Dedifferentiated amniotic fluid mesenchymal stem cell (primary cell): ENCODE data around the gene VANGL1.

Experiments used
- DNase-seq: peaks from one replicate; pipeline ENCODE4 v3.0.0-alpha.2; 2016; ENCODE audit errors: extremely low spot score

VANGL1 gene

DNA sequence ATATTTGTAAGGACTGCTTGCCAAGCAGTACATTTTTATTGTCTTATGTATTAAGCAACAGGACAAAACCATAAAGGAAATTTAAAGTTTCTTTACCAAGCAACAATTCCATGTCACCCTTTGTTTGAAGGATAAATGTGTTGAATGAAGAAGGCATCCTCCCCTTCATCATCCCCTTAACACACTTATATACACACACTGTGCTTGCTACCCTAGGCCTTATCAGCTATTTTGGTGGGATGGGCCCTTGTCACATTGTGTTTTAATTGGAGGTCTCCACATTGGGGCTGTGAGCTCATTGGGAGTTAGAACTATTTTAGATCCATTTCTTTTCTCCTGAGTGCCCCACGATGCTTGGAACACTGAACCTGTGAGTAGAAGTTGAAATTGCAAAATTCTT lies 1.9 kb downstream of the VANGL1 start:
- no peak for DNase-seq

DNA sequence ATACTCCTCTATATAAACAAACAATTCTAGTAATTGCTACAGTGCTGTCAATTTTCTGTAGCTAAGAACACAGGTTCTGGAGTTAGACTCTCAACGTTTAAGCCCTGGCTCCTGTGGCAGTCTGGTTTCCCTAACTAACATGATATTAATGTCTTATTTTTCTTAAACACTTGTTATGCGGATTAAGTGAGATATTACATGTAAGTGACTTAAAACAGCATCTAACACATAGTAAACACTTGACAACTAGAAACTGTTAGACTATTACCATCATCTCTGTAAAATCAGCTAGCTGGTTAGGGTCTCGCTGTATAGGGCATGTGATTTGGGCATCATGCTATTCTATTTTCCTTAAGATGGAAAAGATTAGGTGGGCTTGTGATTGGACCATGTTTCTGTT lies 2.3 kb downstream of the VANGL1 start:
- DNase-seq, result no peak

DNA sequence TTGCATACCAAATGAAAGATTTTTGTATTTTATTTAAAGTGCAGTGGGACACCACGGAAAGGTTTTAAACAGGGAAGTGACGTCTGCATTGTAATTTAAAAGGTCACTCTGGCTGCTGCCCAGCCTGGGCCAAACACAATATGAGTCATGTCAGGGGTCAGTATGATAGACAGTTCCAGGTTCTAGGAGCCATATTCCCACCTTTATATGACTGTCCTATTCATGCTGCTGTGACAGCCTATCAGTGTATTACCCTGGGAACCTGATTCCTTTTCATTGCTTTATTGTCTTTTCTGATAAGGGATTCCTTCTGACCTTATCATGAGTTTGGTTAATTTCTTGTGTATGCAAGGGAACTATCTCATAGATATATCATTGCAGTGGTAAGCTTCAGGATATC lies 5.3 kb downstream of the VANGL1 start:
- DNase-seq, result no peak

DNA sequence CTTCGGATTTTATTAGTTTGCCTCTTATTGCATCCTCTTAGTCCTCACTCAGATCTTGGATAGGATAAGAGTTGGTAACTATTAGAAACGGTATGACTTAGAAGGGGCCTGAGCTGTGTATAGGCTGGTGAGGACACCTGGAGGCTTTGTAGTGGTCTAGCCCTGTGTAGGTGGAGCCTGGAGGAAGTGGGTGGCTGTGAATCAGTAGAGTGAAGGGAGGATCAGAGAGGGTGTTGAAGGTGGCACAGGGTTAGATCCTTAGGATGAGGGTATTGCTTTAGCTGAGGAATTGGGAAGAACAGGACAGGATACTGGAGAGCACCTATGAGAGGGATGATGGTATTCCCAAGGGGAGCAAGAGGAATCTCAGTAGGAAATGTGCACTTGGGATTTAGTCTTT lies 5.7 kb downstream of the VANGL1 start:
- no peak for DNase-seq

DNA sequence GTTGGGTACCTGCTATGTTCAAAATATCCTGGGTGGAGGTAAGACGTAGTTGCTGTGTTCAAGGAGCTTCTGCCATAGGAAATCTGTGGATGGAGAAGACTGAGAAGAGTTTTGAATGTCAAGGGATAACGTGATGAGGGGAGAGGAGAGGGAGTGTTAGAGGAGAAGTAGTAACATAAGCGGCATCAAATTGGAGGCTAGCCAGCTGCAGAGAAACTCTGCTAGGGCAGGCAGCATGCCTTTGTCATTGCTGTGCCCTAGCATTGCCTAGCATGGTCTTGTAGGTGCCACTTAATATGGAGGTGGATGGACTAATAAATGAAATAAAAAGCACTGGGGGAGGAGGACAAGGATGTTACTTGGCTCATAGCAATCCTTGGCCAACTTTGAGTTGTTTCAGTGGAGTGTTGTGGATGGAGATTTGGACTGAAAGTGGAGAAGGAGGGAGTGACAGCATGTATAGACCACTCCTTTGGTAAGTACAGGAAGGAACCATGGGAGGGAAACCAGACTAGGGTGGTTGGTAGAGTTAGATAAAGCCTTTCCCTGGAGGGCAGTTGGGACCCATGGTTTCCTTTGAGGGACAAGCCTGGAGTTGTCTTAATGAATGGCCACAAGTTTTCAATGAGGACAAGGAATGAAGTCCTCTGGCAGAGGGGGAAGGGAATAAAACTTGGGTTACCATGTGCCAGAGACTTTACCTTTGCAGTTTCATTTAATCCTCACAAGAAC lies 6.3 kb downstream of the VANGL1 start:
- DNase-seq, result no peak

DNA sequence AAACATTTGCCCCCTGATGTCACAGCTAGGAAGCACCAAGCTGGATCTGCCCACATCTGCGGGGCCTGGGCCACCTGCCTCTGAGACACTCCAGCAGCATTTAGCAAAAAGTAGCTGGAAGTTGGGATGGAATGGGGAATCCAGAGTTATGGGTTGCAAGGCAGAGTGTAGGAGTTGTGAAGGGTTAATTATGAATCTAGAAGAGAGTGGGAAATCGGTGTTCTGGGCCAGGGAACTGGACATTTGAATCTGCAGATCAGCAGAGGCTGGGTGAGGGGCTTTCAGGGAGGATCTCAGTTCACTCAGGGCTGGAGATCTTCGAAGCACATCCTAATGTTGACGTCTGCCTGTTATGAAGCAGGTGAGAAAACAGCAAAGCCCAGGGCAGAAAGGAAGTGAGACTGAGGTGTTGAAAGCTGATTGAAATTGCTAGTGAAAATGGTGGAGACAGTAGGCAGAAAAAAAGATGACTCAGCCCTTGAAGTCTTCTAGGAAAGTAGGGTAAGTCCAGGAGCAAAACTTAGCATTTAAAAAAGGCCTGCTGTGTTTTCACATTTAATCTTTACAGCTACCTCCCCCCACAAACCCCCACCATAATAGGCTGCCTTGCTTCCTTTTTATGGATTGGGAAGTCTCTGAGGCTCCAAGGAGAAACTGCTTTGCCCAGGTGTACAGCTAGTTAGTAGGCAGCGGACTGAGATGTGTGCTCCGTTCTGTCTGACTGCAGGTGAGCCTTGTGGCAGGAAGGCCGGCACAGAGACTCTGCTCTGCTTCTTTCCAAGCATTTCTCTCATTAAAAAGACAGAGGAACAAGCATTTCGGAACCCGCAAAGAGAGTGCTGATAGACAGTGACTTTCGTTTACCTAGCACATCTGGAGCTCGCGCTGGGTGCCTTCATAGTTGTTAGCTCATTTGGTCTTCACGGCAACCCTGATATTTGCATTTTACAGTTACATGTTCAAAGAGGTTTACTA lies 7.2 kb downstream of the VANGL1 start:
- no peak for DNase-seq

DNA sequence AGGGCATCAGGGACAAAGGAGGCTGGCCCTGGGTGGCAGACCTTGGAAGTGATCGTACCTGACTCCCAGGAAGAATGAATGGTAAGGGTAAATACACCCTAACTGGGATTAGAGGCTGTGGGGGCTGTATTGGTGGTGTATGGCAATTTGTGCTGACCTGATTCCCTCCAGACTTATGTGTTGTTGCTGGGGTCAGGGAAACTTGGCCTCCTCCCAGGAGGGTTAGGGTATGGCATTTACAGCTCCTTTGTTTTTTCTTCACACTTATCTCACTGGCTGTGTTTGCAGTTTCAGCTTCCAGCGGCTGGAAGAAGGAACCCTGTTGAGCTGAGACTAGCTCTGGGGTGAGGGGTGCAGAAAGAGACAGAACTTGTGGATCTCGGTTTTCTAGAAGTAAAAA lies 8.2 kb downstream of the VANGL1 start:
- DNase-seq, result no peak

DNA sequence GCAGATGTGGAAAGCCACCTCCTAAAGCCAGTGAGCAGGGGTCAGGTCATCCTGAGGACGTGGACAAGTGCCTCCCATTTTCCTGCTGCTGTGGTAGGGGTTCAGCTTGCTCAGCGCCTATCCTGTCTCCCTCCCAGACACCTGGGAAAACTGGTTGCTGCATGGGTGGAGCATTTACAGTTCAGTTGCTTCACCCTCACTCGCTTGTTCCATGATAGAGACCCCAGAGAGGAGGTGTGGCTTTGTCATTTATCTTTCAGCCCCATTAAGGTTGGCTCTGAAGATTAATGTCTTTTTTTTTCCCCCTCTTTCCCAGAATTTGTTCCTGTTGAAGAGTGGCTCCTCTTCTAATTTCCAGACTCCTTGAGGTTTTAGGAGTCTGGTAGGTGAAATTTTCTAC lies 9.2 kb downstream of the VANGL1 start:
- DNase-seq, result no peak

DNA sequence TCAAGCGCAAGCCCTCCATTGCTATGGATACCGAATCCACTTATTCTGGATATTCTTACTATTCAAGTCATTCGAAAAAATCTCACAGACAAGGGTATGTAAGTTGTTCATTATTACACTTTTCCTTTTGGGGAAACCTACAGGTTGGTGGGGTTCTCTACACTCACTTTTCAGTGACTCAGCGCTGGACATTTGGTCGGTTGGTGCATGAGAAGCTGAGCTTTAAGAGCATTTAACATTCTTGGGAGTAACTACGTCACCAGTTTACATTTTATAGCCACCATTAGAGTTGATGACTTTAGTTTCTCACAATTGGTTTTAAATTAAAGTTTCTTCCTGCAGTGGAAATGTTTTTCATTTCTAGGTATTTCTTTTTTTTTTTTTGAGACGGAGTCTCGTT lies 9.6 kb downstream of the VANGL1 start:
- DNase-seq, result no peak

DNA sequence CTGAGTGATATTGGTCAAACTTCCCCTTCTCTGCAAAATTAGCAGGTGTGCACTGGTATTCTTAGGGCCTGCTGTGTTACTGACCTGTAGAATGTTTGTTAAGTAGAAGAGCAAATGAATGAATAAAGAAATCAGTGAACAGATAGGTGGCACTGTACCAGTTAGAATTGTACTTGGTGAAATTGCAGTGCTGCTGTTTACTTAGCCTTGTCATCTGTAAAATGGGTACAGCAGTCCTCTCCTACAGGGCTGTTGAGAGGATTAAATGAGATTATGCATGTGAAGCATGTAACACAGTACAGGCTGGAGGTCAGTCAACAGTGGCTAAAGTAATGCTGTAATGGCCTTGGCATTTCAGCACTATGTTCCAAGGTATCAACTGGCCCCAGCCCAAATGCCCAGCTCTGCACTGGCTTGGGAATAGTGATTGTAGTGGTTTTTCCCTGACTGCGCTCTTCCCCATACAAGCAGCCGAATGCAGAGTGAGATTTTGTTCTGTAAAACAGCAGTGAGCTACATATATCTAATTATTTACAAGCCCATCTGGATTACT lies 10.5 kb downstream of the VANGL1 start:
- no peak for DNase-seq

DNA sequence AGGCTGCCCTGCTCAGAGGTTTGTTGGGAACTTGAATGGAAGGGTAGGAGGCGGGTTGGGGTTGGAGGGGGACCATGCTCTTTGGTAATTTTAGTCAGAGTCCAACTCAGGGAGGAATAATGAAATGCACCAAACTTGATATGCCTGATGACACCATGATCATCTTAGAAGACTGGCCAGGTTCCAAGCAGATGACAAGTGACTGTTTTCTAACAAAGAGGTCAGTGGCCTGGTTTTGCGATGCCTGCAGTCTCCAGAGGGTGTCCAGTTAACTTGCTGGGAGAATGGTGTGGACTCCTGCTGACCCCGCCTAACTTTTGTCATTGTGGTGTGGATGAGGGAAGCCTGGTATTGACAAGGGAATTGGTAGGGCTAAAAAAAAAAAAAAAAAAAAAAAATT lies 12.4 kb downstream of the VANGL1 start:
- DNase-seq, result no peak

DNA sequence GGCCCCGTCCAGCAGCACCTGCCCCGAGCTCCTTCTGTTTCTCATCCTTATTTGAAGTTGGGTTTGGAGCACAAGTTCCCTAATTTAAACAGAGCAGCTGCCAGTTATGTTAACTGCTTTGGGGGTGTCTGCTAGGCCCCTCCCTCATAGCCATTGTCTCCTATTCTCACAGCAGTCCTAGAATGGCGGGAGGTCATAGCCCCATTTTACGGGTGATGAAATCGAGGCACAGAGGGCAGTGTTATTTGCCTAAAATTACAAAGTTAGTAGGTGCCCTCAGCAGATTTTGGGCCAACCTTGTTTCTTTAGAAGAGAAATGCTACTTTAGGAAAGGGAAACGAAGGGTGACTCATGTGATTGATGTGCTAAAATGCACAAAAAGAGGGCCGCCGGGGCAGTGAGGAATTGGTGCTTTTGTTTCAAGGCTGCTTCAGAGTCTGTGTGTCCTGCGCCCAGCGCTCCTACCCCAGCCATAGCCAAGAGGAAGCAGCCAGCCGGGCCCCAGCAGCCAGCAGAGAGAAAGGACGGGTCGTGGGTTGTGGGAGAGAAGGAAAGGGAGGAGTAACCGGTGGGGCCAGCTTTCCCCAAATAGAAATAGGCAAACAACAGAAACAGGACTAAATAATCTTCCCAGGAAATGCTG lies 13.0 kb downstream of the VANGL1 start:
- no peak for DNase-seq

DNA sequence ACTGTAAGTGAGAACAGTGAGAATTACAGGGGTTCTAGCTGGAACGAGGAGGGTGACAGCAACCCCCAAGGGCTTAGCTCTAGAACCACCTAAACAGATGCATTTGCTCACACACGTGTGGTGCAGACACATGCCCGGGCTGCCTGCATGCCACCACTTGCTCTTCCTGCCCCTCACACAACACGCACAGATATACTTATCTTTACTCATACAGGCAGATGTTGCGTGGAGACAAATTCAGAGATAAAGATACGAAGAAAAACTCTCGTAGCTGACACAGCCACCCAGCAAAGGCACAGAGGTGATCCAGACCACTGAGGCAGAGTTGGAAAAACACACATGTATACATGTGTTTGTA lies 13.5 kb downstream of the VANGL1 start:
- DNase-seq, result no peak

DNA sequence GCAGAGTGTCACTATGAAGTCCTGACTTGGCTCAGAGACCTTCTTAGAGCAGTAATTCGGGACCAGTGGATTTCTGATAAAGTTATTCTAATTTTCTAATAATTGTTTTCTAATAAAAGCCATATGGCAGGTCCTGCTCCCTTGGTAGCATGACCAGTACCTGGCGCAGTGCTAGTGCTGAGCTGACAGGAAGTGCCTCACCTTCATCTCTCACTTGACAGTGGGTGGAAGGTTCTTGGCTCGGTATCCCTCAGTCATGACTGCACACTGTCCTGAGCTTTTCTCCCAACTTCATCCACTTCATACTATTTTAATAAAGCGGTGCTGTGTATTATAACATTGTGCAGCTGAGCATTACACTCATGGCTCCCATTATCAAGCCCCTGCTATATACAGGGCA lies 14.1 kb downstream of the VANGL1 start:
- no peak for DNase-seq

DNA sequence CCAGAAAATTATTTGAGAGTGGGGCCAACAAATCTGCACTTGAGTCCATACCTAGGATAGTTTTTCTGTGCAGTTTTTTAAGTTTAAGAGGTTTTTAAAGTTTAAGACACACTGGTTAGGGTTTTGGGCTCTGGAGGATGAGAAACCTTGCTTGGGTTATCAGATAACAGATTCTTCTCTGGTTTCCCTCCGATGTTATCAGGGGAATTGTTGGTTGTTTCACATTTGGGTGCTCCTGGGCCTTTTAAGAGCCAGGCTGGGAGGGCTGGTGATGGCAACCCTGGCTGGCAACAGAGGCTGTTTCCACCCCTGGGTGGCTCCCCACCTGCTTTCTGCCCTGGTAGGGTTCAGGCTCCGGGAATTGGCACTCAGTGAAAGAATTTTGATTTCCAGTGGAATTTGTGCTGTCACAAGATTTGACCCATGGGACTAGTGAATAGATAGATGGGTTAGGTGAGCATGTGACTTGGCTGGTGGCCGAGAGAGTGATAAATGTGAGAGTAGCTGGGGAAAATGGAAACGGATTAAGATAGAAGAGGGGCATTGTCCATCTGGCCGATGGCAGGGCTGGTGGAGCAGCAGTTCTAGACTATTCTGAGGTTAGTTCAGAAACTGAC lies 14.8 kb downstream of the VANGL1 start:
- DNase-seq, result no peak

DNA sequence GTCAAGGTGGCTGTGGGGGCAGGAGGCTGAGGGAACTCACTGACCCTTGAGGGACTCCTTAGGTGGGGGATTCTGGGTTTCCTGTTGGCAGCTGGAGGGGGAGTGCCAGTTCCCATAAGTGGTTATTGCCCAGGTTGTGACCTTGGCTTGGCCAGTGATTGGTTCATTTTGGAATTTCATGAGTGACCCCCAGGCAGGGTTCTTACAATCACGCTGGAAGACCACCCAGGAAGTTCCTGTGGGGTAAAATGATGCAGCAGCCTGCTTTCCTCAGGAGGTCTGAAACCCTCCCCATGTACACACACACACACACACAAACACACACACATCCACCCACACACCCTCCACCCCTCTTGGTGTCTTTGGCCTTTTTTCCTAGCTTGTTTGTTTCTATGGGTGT lies 16.9 kb downstream of the VANGL1 start:
- DNase-seq, result no peak

DNA sequence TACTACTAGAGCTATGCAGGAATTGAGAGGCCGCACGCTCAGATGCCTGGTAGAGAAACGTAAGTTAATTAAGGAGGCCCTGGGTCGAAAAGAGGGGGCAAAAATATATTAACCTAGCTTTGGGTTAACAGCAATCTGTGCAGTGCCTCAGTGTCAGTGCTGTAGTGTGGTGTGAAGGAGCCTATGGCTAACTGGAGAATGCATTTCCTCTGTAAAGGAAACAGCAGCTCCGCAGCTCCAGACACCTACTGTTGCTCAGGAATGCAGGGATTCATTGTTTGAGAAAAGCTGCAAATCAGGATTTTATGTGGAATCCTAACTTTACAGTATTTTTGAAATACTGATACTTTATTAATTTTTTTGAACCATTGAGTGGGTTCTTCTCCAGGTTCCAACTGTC lies 18.4 kb downstream of the VANGL1 start:
- DNase-seq, result no peak

DNA sequence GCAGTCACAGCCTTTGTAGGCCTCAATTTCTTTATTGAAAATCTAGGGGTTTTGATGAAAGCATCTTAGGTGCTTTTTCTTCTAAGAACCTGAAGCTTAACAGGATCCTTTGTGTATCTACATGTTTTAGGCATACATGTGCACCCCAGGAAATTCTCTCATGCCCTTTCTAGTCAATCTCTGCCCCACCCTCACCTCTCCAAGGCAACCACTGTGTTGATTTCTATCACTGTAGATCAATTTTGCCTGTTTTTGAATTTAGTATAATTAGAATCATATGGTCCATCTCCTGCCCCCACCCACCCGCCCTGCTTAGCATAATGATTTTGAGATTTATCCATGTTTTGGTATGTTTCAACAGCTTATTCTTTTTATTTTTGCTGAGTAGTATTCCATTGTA lies 19.4 kb downstream of the VANGL1 start:
- no peak for DNase-seq

DNA sequence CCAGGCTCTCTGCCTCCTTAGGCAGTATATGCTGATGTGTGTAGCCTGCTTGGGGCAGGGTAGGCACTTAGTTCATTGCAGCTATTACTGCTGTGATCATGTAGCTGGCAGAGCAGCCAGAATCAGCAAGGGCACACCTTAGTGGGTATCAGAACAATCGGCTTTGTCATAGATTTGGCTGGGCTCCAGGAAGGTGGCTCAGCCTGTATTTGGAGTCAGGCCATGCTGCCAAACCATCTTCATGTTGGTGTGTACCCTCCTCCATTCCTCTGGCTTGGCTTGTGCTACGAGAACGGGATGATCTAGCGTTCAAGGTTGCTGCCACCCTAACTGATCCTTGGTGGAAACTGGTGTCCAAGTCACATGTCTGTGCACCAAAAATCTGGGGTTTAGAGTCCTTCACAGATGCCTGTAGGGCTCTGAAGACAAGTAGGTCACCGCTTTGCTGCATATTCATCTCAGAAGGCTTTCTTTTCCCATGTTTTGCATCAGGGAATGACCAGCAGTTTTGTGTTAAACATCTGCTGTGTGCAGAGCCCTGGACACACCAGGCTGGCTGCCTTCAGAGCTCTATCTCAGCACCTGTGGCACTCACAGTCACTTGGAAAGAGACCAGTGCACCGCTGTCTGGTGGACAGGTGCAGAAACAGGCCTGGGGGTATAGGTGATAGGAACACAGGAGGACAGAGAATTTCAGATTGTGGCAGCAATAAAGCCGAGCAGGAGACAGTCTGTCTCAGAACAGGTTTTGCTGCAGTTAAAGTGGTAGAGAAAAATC lies 23.7 kb downstream of the VANGL1 start:
- no peak for DNase-seq

DNA sequence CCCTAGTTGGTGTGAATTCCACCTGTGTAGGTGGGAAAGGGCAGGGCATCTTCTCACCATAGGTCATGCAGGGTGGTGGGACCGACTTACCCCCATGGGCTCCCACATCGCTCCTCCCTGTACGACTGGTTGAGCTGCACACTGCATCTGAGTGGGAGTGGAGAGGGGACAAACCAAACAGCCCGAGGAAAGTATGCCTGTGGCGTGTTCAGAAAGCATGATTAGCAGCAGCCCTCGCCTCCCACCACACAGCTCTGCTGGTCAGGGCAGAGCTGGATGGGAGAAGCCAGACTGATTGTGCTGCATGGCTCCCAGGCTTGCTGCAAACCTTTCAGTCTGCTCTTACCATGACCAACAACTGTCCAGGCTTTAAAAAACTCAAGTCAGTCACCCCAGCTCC lies 24.4 kb downstream of the VANGL1 start:
- no peak for DNase-seq

DNA sequence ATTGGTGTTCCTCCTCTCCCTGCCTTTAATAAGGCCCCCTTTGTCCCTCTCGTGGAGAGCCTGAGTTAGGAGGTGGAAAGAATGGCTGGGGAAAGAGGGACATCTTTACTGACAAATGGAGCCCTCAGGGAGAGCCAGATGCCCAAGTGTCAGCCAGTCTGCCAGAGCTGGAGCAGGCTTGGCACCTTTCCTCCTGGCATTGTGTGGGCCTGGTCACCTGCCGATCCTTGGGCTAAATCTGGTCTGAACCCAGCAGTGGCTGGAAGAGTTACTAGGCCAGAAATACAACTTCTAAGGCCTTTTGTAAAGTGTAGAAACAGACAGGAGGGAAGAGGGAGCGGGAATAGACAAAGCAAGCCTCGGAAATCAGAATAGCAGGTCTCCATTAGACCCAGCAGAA lies 24.9 kb downstream of the VANGL1 start:
- no peak for DNase-seq
